Type B pancreatic cell (in vitro differentiated cells): ENCODE data around the gene BEX3. TPM values are rescaled to one million over a fixed set of nuclear protein-coding genes. Genes with fewer than 3 reads are reported as not detected.
"Not testable (repeated sequence)": the region's sequence is repeated elsewhere in the genome, so short reads cannot be mapped to it uniquely, and the experiment has no call there.

Experiments used
- DNase-seq: peaks from one replicate; pipeline ENCODE4 v3.0.0; 2021; ENCODE audit warnings: mixed read lengths; ENCODE audit not compliant: unreplicated experiment; ENCODE audit errors: extremely low spot score
- H3K27ac Mint-ChIP-seq: 2 replicates; pipeline ENCODE4 v1.8.0; 2021; ENCODE audit warnings: mild to moderate bottlenecking, mixed read lengths
- H3K27me3 Mint-ChIP-seq: 2 replicates; pipeline ENCODE4 v1.8.0; 2021; ENCODE audit warnings: mixed read lengths
- H3K36me3 Mint-ChIP-seq: 2 replicates; pipeline ENCODE4 v1.8.0; 2021; ENCODE audit warnings: mixed read lengths
- H3K4me1 Mint-ChIP-seq: one replicate; pipeline ENCODE4 v1.8.0; 2021; ENCODE audit warnings: mixed read lengths; ENCODE audit not compliant: unreplicated experiment
- H3K4me3 Mint-ChIP-seq: 2 replicates; pipeline ENCODE4 v1.8.0; 2021; ENCODE audit warnings: mild to moderate bottlenecking, mixed read lengths
- H3K9me3 Mint-ChIP-seq: 2 replicates; pipeline ENCODE4 v1.8.0; 2021; ENCODE audit warnings: mixed read lengths
- CTCF ChIP-seq: fragments of 200-600 bp; sonication (generic); conservative IDR thresholded peaks from 2 replicates; pipeline ENCODE4 v1.5.0; 2021; ENCODE audit warnings: antibody characterized with exemption, mild to moderate bottlenecking
- total RNA-seq: library from RNA; stranded (reverse); gene quantifications from 2 replicates; pipeline ENCODE4 v1.2.1, GENCODE V29; 2021; ENCODE audit warnings: low replicate concordance

The BEX3 gene
- total RNA-seq, 1 donor from 2014 or later, result 251 TPM

GRCh38 chrX:103384672-103385071, 8.3 kb downstream of the BEX3 start:
- H3K27me3 Mint-ChIP-seq, result peaks cover 4% of the 10 kb centered on the region
- no peaks in the 10 kb centered on the region for H3K36me3 Mint-ChIP-seq
- no peak overlapping the region for H3K4me3 Mint-ChIP-seq
- H3K27ac Mint-ChIP-seq, result no peak overlapping the region
- no peak for DNase-seq
- no peaks in the 10 kb centered on the region for H3K9me3 Mint-ChIP-seq
- H3K4me1 Mint-ChIP-seq, result no peaks in the 10 kb centered on the region
- TF ChIP-seq CTCF, result no peak

GRCh38 chrX:103385283-103385830, 9.0 kb downstream of the BEX3 start:
- not testable (repeated sequence) for H3K27ac Mint-ChIP-seq, H3K27me3 Mint-ChIP-seq, H3K4me3 Mint-ChIP-seq, H3K4me1 Mint-ChIP-seq, H3K9me3 Mint-ChIP-seq, H3K36me3 Mint-ChIP-seq, DNase-seq

GRCh38 chrX:103386332-103386731, 10.0 kb downstream of the BEX3 start:
- Mint-ChIP-seq H3K4me3 (no peak overlapping the region), H3K27me3 (peaks cover 4% of the 10 kb centered on the region), H3K4me1 (no peaks in the 10 kb centered on the region), H3K9me3 (no peaks in the 10 kb centered on the region), H3K36me3 (no peaks in the 10 kb centered on the region), H3K27ac (no peak overlapping the region)
- no peak for TF ChIP-seq CTCF
- DNase-seq, result no peak

GRCh38 chrX:103393487-103393886, 17.1 kb downstream of the BEX3 start:
- Mint-ChIP-seq H3K27me3 (peaks cover 4% of the 10 kb centered on the region), H3K4me1 (no peaks in the 10 kb centered on the region)

GRCh38 chrX:103396186-103396585, 19.8 kb downstream of the BEX3 start:
- Mint-ChIP-seq H3K4me3 (no peak overlapping the region), H3K4me1 (no peaks in the 10 kb centered on the region), H3K27ac (no peak overlapping the region), H3K9me3 (peaks cover 3% of the 10 kb centered on the region), H3K27me3 (no peaks in the 10 kb centered on the region), H3K36me3 (no peaks in the 10 kb centered on the region)
- no peak for TF ChIP-seq CTCF
- no peak for DNase-seq

More at GRCh38 chrX:103393487-103393886, 17.1 kb downstream of the BEX3 start:
- no peak for TF ChIP-seq CTCF
- peaks cover 3% of the 10 kb centered on the region for H3K9me3 Mint-ChIP-seq
- no peak overlapping the region for H3K4me3 Mint-ChIP-seq
- DNase-seq, result no peak
- no peaks in the 10 kb centered on the region for H3K36me3 Mint-ChIP-seq
- no peak overlapping the region for H3K27ac Mint-ChIP-seq

- Mint-ChIP-seq H3K4me1 (no peaks in the 10 kb centered on the region), H3K27ac (no peak overlapping the region), H3K27me3 (no peaks in the 10 kb centered on the region), H3K36me3 (no peaks in the 10 kb centered on the region), H3K4me3 (no peak overlapping the region), H3K9me3 (peaks cover 3% of the 10 kb centered on the region)
- TF ChIP-seq CTCF, result no peak
- no peak for DNase-seq
Measured at GRCh38 chrX:103396660-103397059, 20.3 kb downstream of the BEX3 start.
